Esophagus (tissue), 2 donors: Measurements from ENCODE around the gene RUNX3. TPM values are rescaled to one million over a fixed set of nuclear protein-coding genes. Genes with fewer than 3 reads are reported as not detected.

ENCODE experiments used
- H3K27ac ChIP-seq, 2 donors: one replicate each; pipeline ENCODE4 v1.5.1; 2013; ENCODE audit warnings: low read depth in 2 of 2, mild to moderate bottlenecking in 2 of 2, inconsistent platforms in 1 of 2, low read length in 1 of 2, moderate library complexity in 1 of 2
- H3K27me3 ChIP-seq, 2 donors: one replicate each; pipeline ENCODE4 v1.6.1; 2013; ENCODE audit warnings: low read length in 2 of 2, control low read depth in 1 of 2, mild to moderate bottlenecking in 1 of 2; ENCODE audit not compliant: insufficient read depth in 2 of 2, control insufficient read depth in 1 of 2
- H3K36me3 ChIP-seq, 2 donors: one replicate each; pipeline ENCODE4 v1.6.1; 2013; ENCODE audit warnings: low read length in 1 of 2; ENCODE audit not compliant: control insufficient read depth in 2 of 2, insufficient read depth in 2 of 2
- H3K4me1 ChIP-seq, 2 donors: one replicate each; pipeline ENCODE4 v1.6.1; 2013; ENCODE audit warnings: low read length in 1 of 2; ENCODE audit not compliant: control insufficient read depth in 2 of 2, insufficient read depth in 2 of 2
- H3K4me3 ChIP-seq, 2 donors: one replicate each; pipeline ENCODE4 v1.5.1; 2013; ENCODE audit warnings: low read length in 2 of 2, mild to moderate bottlenecking in 2 of 2, low read depth in 1 of 2, moderate library complexity in 1 of 2
- H3K9me3 ChIP-seq, 2 donors: one replicate each; pipeline ENCODE4 v1.6.1; 2013; ENCODE audit warnings: mild to moderate bottlenecking in 2 of 2, low read depth in 1 of 2, low read length in 1 of 2, moderate library complexity in 1 of 2; ENCODE audit not compliant: control insufficient read depth in 2 of 2, insufficient read depth in 1 of 2
- WGBS, 2 donors: extraction: QIAGEN DNeasy Blood & Tissue Kit; methylation state at CpG; one replicate each; pipeline ENCODE4 v1.1.7; 2013; 5-methylcytosine and 5-hydroxymethylcytosine counted together
- polyA plus RNA-seq, 2 donors: library from polyadenylated mRNA; stranded (reverse); fragments of 200-250 nt; gene quantifications; one replicate each; pipeline ENCODE4 v1.2.3, GENCODE V29; 2013
- donor health status: healthy with polysubstance abuse.
- donor health status: Bipolar disorder and iron deficiency.

RUNX3 gene
- polyA plus RNA-seq, 2 donors = 0.77 to 1.4 TPM

GRCh38 chr1:24915816-24916602 is 14.1 kb downstream of the RUNX3 start:
- Histone ChIP-seq H3K4me1 (peaks cover 0 to 3% of the 10 kb centered on the region in 2 donors), H3K36me3 (peaks cover 0 to 3% of the 10 kb centered on the region in 2 donors), H3K27ac (no peak overlapping the region), H3K4me3 (no peak overlapping the region), H3K27me3 (no peaks in the 10 kb centered on the region), H3K9me3 (no peaks in the 10 kb centered on the region)
- 74 to 76% methylated on average over 21 of the region's 21 CpGs for WGBS, 2 donors

- no peak overlapping the region for H3K4me3 ChIP-seq
- H3K27ac ChIP-seq = no peak overlapping the region
- peaks cover 0 to 3% of the 10 kb centered on the region in 2 donors for H3K36me3 ChIP-seq
- H3K27me3 ChIP-seq = no peaks in the 10 kb centered on the region
- 52 to 61% methylated on average over 31 to 33 of the region's 33 CpGs for WGBS, 2 donors
- H3K9me3 ChIP-seq = no peaks in the 10 kb centered on the region
- H3K4me1 ChIP-seq = peaks cover 0 to 3% of the 10 kb centered on the region in 2 donors
These were observed 15.6 kb downstream of the RUNX3 start for GRCh38 chr1:24914226-24915069.

GRCh38 chr1:24913616-24914225 is 16.4 kb downstream of the RUNX3 start:
- Histone ChIP-seq H3K4me1 (peaks cover 0 to 3% of the 10 kb centered on the region in 2 donors), H3K4me3 (no peak overlapping the region), H3K36me3 (peaks cover 0 to 3% of the 10 kb centered on the region in 2 donors), H3K27ac (no peak overlapping the region), H3K27me3 (no peaks in the 10 kb centered on the region), H3K9me3 (no peaks in the 10 kb centered on the region)
- WGBS, 2 donors = 87 to 91% methylated on average over 10 of the region's 10 CpGs

GRCh38 chr1:24913274-24913604 is 16.8 kb downstream of the RUNX3 start:
- Histone ChIP-seq H3K4me3 (no peak overlapping the region), H3K36me3 (peaks cover 0 to 3% of the 10 kb centered on the region in 2 donors), H3K27ac (no peak overlapping the region), H3K9me3 (no peaks in the 10 kb centered on the region), H3K4me1 (peaks cover 0 to 3% of the 10 kb centered on the region in 2 donors), H3K27me3 (no peaks in the 10 kb centered on the region)
- 65 to 84% methylated on average over 2 of the region's 2 CpGs for WGBS, 2 donors

- Histone ChIP-seq H3K4me3 (no peak overlapping the region), H3K4me1 (peaks cover 0 to 3% of the 10 kb centered on the region in 2 donors), H3K36me3 (peaks cover 0 to 3% of the 10 kb centered on the region in 2 donors), H3K27ac (peak overlapping the region in 1 of 2 donors; percentile 13), H3K9me3 (no peaks in the 10 kb centered on the region), H3K27me3 (no peaks in the 10 kb centered on the region)
- WGBS, 2 donors = 73 to 80% methylated on average over 13 of the region's 13 CpGs
These were observed 17.5 kb downstream of the RUNX3 start for GRCh38 chr1:24912376-24913273.

- H3K4me1 ChIP-seq = peaks cover 0 to 3% of the 10 kb centered on the region in 2 donors
- peak overlapping the region; percentile 14 to 34 for H3K27ac ChIP-seq
- no peaks in the 10 kb centered on the region for H3K9me3 ChIP-seq
- H3K27me3 ChIP-seq = no peaks in the 10 kb centered on the region
- H3K4me3 ChIP-seq = no peak overlapping the region
- peaks cover 0 to 3% of the 10 kb centered on the region in 2 donors for H3K36me3 ChIP-seq
- WGBS, 2 donors = 83 to 86% methylated on average over 20 of the region's 20 CpGs
These were observed 18.4 kb downstream of the RUNX3 start for GRCh38 chr1:24911651-24912155.

- peak overlapping the region; percentile 45 to 76 for H3K27ac ChIP-seq
- 79 to 82% methylated on average over 20 of the region's 20 CpGs for WGBS, 2 donors
These were observed 19.1 kb downstream of the RUNX3 start for GRCh38 chr1:24910751-24911650.

GRCh38 chr1:24910210-24910609 is 19.9 kb downstream of the RUNX3 start:
- 95 to 99% methylated on average over 9 of the region's 9 CpGs for WGBS, 2 donors
- Histone ChIP-seq H3K27me3 (no peaks in the 10 kb centered on the region), H3K4me3 (no peak overlapping the region), H3K27ac (peak overlapping the region; percentile 45 to 76), H3K9me3 (no peaks in the 10 kb centered on the region), H3K4me1 (peaks cover 0 to 3% of the 10 kb centered on the region in 2 donors), H3K36me3 (peaks cover 0 to 7% of the 10 kb centered on the region in 2 donors)

More at GRCh38 chr1:24910751-24911650, 19.1 kb downstream of the RUNX3 start:
- H3K27me3 ChIP-seq = no peaks in the 10 kb centered on the region
- peaks cover 0 to 3% of the 10 kb centered on the region in 2 donors for H3K36me3 ChIP-seq
- H3K9me3 ChIP-seq = no peaks in the 10 kb centered on the region
- peaks cover 0 to 3% of the 10 kb centered on the region in 2 donors for H3K4me1 ChIP-seq
- H3K4me3 ChIP-seq = no peak overlapping the region
